Measurements from ENCODE around the gene SMARCD3.

- no peak for TF ChIP-seq CTCF (conservative IDR thresholded peaks at IDR 0.05 in 1 of 2, IDR thresholded peaks at IDR 0.05 in 1 of 2; ENCODE audit: low read depth in 1 of 2, low read length in 2 of 2)
- no peak for TF ChIP-seq EZH2 (IDR thresholded peaks at IDR 0.05; ENCODE audit: low read length, missing control alignments)
Measured at GRCh38 chr7:151218170-151218569, 30.3 kb downstream of the SMARCD3 start.
